Panc1 (cell line): ENCODE measurements around the gene SSH2. TPM values are rescaled to one million over a fixed set of nuclear protein-coding genes. Genes with fewer than 3 reads are reported as not detected.

Experiments
- ATAC-seq: fragments of 200-7000 bp; cut with Tn5 transposase; 2 replicates; pipeline ENCODE4 v1.9.1; 2020; ENCODE audit warnings: mild to moderate bottlenecking, moderate library complexity
- BruUV-seq: library from RNA; stranded (reverse); fragments of 400-500 nt; replicated peaks from 2 replicates; lab custom pipeline; 2021; lab: Mats Ljungman, UMichigan
- CTCF ChIA-PET: fragments of 300-600 bp; sonication (Branson Sonifier 250); formaldehyde crosslinking; loops from one replicate; lab custom pipeline; 2022; ENCODE audit warnings: antibody characterized with exemption; lab: Charles Lee
- POLR2A ChIA-PET: fragments of 300-600 bp; sonication (Branson Sonifier 250); formaldehyde crosslinking; loops from one replicate; lab custom pipeline; 2022; ENCODE audit warnings: antibody characterized with exemption; lab: Charles Lee
- DNase-seq: peaks from one replicate; pipeline ENCODE4 v3.0.0-alpha.2; 2010; ENCODE audit warnings: low read depth, low spot score
- H3K27ac ChIP-seq: 2 replicates; pipeline ENCODE4 v1.5.1; 2011; ENCODE audit warnings: mild to moderate bottlenecking, low read length, inconsistent platforms
- H3K27me3 ChIP-seq: fragments of 200-500 bp; sonication (Bioruptor generic); 2 replicates; pipeline ENCODE4 v1.6.0; 2014; ENCODE audit warnings: low read length, inconsistent platforms; ENCODE audit not compliant: control insufficient read depth, insufficient read depth
- H3K36me3 ChIP-seq: fragments of 200-500 bp; sonication (Bioruptor generic); 2 replicates; pipeline ENCODE4 v1.5.1; 2014; ENCODE audit warnings: inconsistent platforms, mild to moderate bottlenecking, low read length, moderate library complexity; ENCODE audit not compliant: control insufficient read depth, insufficient read depth
- H3K4me1 ChIP-seq: 2 replicates; pipeline ENCODE4 v1.5.1; 2011; ENCODE audit warnings: inconsistent platforms, mild to moderate bottlenecking, low read length, moderate library complexity; ENCODE audit not compliant: control insufficient read depth, insufficient read depth
- H3K4me3 ChIP-seq, 2 experiments: 2 replicates each; pipeline ENCODE4 v1.5.1; 2011 to 2012; ENCODE audit warnings: low read depth in 2 of 2, low read length in 2 of 2, mild to moderate bottlenecking in 2 of 2, inconsistent platforms in 1 of 2, moderate library complexity in 1 of 2
- H3K9me3 ChIP-seq: fragments of 200-500 bp; sonication (Bioruptor generic); 2 replicates; pipeline ENCODE4 v1.5.1; 2014; ENCODE audit warnings: low read depth, mild to moderate bottlenecking, inconsistent platforms, low read length, moderate library complexity; ENCODE audit not compliant: control insufficient read depth, insufficient read depth
- CTCF ChIP-seq: fragments of 450-650 bp; IDR thresholded peaks from 2 replicates; pipeline ENCODE4 v1.5.1; 2017; ENCODE audit warnings: mild to moderate bottlenecking
- POLR2AphosphoS5 ChIP-seq: IDR thresholded peaks from 2 replicates; pipeline ENCODE4 v1.6.1; 2012; ENCODE audit warnings: mild to moderate bottlenecking, low read depth, low read length, moderate library complexity
- REST ChIP-seq, 2 experiments: IDR thresholded peaks; 2 replicates each; pipeline ENCODE4 v1.6.1; 2011 to 2012; ENCODE audit warnings: low read depth in 2 of 2, control low read depth in 1 of 2, low read length in 1 of 2, mild to moderate bottlenecking in 1 of 2, moderate library complexity in 1 of 2; ENCODE audit not compliant: insufficient read depth in 1 of 2
- SIN3A ChIP-seq: IDR thresholded peaks from 2 replicates; pipeline ENCODE4 v1.6.1; 2012; ENCODE audit warnings: low read depth, mild to moderate bottlenecking, low read length, moderate library complexity, borderline replicate concordance; ENCODE audit not compliant: insufficient read depth
- TCF7L2 ChIP-seq: IDR thresholded peaks from 2 replicates; pipeline ENCODE4 v1.6.1; 2011; ENCODE audit warnings: mild to moderate bottlenecking, low read depth, low read length, inconsistent platforms
- in situ Hi-C: cut with HindIII; loops from 2 replicates; pipeline ENCODE4 v1.10.0; 2016; ENCODE audit warnings: low sequenced_read_pairs, low pct_unique_long_range_greater_than_20kb
- intact Hi-C: fragments of 100-400 bp; cut with micrococcal nuclease; formaldehyde crosslinking; loops from one replicate; pipeline ENCODE4 v1.10.0; 2022; ENCODE audit not compliant: unreplicated experiment
- total RNA-seq: library from RNA; stranded (reverse); gene quantifications from one replicate; pipeline ENCODE4 v1.2.1, GENCODE V29; 2021; ENCODE audit not compliant: unreplicated experiment

The SSH2 gene
- total RNA-seq, 1 experiment from 2014 or later, result 30.6 TPM

GRCh38 chr17:29620271-29620670 is 309.8 kb downstream of the SSH2 start:
- TF ChIP-seq CTCF, result no peak
- no peak for TF ChIP-seq SIN3A
- no peak for TF ChIP-seq REST (IDR thresholded peaks at IDR 0.05; ENCODE audit: insufficient read depth in 1 of 2, low read depth in 2 of 2, low read length in 1 of 2)
- TF ChIP-seq POLR2AphosphoS5, result no peak
- TF ChIP-seq TCF7L2, result no peak
- Histone ChIP-seq H3K4me1 (peaks cover 38% of the 10 kb centered on the region), H3K4me3 (no peak overlapping the region), H3K27ac (no peak overlapping the region), H3K27me3 (no peaks in the 10 kb centered on the region), H3K36me3 (no peaks in the 10 kb centered on the region), H3K9me3 (no peaks in the 10 kb centered on the region)
- ChIA-PET POLR2A (no interaction called here), CTCF (no interaction called here)
- DNase-seq (no peak), ATAC-seq (no peak)
- BruUV-seq, result no TSS peak
- in situ Hi-C loops (no loop called here), intact Hi-C loops (no loop called here)

DNA sequence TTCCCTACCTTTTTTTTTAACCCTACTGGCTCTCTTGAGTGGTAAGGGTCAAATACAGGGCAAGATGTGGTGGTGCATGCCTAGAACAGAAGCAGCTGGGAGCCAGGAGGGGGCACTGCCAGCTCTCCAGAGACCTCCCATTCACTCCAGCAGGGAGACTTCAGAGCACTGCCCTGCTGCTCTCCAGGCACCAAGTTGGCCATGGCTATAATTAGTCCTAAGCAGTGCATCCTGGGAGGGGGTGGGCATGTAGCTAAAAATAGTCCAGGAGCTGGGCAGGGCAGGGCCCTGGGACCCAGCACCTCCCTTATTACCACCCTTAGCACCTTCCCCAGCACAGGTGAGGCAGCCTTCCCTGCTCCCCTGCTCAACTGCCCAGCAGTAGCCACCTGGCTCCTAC is 310.8 kb downstream of the SSH2 start:
- no peak for TF ChIP-seq TCF7L2
- TF ChIP-seq CTCF, result peak; percentile 70
- H3K36me3 ChIP-seq, result no peaks in the 10 kb centered on the region
- no peak for ATAC-seq
- no peaks in the 10 kb centered on the region for H3K9me3 ChIP-seq
- no peaks in the 10 kb centered on the region for H3K27me3 ChIP-seq
- CTCF ChIA-PET, result interaction anchor here (0.7 to 1.4 kb wide), 3 partner anchors 43 to 160 kb away, joined by 3 to 4 read pairs (median 4); no protein-coding TSS in a partner anchor
- BruUV-seq, result no TSS peak
- POLR2A ChIA-PET, result no interaction called here
- H3K27ac ChIP-seq, result no peak overlapping the region
- in situ Hi-C loops, result no loop called here
- no peak overlapping the region for H3K4me3 ChIP-seq
- H3K4me1 ChIP-seq, result peaks cover 48% of the 10 kb centered on the region
- no peak for DNase-seq
- intact Hi-C loops, result no loop called here
